Endodermal cell (in vitro differentiated cells): ENCODE results near the gene PTCRA. TPM values are rescaled to one million over a fixed set of nuclear protein-coding genes. Genes with fewer than 3 reads are reported as not detected.
"Not testable (repeated sequence)": the region's sequence is repeated elsewhere in the genome, so short reads cannot be mapped to it uniquely, and the experiment has no call there.

Experiments used
- DNase-seq: peaks from one replicate; pipeline ENCODE4 v3.0.0-alpha.2; 2017
- H3K27ac ChIP-seq: 2 replicates; pipeline ENCODE4 v1.5.1; 2013; ENCODE audit warnings: mild to moderate bottlenecking, low read depth, low read length, moderate library complexity
- H3K27me3 ChIP-seq: 2 replicates; pipeline ENCODE4 v1.6.1; 2013; ENCODE audit warnings: mild to moderate bottlenecking, low read length, moderate library complexity; ENCODE audit not compliant: insufficient read depth, control insufficient read depth, poor library complexity, severe bottlenecking
- H3K36me3 ChIP-seq: 2 replicates; pipeline ENCODE4 v1.7.0; 2013; ENCODE audit warnings: mild to moderate bottlenecking, low read length, moderate library complexity; ENCODE audit not compliant: control insufficient read depth, insufficient read depth
- H3K4me1 ChIP-seq: one replicate; pipeline ENCODE4 v1.7.0; 2013; ENCODE audit warnings: low read length; ENCODE audit not compliant: control insufficient read depth, insufficient read depth
- H3K4me3 ChIP-seq: 2 replicates; pipeline ENCODE4 v1.5.1; 2013; ENCODE audit warnings: mild to moderate bottlenecking, low read length, moderate library complexity
- H3K9ac ChIP-seq: 2 replicates; pipeline ENCODE4 v1.6.1; 2013; ENCODE audit warnings: mild to moderate bottlenecking, low read length, moderate library complexity; ENCODE audit not compliant: poor library complexity, severe bottlenecking; ENCODE audit errors: extremely low read depth
- H3K9me3 ChIP-seq: 2 replicates; pipeline ENCODE4 v1.6.1; 2013; ENCODE audit warnings: mild to moderate bottlenecking, low read length, moderate library complexity; ENCODE audit not compliant: control insufficient read depth
- H3K27ac Mint-ChIP-seq: 2 replicates; pipeline ENCODE4 v1.8.0; 2020; ENCODE audit warnings: mixed read lengths
- H3K27me3 Mint-ChIP-seq: 2 replicates; pipeline ENCODE4 v1.8.0; 2021; ENCODE audit warnings: mild to moderate bottlenecking, mixed read lengths; ENCODE audit not compliant: insufficient read depth
- H3K36me3 Mint-ChIP-seq: 2 replicates; pipeline ENCODE4 v1.8.0; 2020; ENCODE audit warnings: low read depth, mixed read lengths
- H3K4me1 Mint-ChIP-seq: 2 replicates; pipeline ENCODE4 v1.8.0; 2020; ENCODE audit warnings: mixed read lengths
- H3K4me3 Mint-ChIP-seq: 2 replicates; pipeline ENCODE4 v1.8.0; 2020; ENCODE audit warnings: mild to moderate bottlenecking, moderate library complexity, mixed read lengths
- H3K9me3 Mint-ChIP-seq: 2 replicates; pipeline ENCODE4 v1.8.0; 2020; ENCODE audit warnings: mild to moderate bottlenecking, mixed read lengths
- WGBS, 2 experiments: methylation state at CpG; one replicate each; pipeline versions ENCODE4 v1.1.5 to v1.1.7; 2013; ENCODE audit warnings: missing lambda C conversion rate in 2 of 2, mixed read lengths in 1 of 2; ENCODE audit not compliant: insufficient coverage in 1 of 2, insufficient read length in 1 of 2; 5-methylcytosine and 5-hydroxymethylcytosine counted together
- total RNA-seq, 2 donors: library from RNA; stranded (reverse); fragmentation: NEBNext Ultra II Directional in 1 of 2; extraction: Animal tissue kit (Norgen Biotek cat#: 25700) in 1 of 2; gene quantifications; 2 replicates in 1 of 2; 3 replicates in 1 of 2; pipeline ENCODE4 v1.2.1, GENCODE V29; 2021
- TF ChIP-seq, protein P1 (sequence below): fragments of 200-600 bp; sonication (generic); conservative IDR thresholded peaks from 2 replicates; pipeline ENCODE4 v1.5.0; 2021; ENCODE audit warnings: antibody characterized with exemption, mild to moderate bottlenecking

The PTCRA gene
- total RNA-seq, 2 donors from 2014 or later = not detected

DNA sequence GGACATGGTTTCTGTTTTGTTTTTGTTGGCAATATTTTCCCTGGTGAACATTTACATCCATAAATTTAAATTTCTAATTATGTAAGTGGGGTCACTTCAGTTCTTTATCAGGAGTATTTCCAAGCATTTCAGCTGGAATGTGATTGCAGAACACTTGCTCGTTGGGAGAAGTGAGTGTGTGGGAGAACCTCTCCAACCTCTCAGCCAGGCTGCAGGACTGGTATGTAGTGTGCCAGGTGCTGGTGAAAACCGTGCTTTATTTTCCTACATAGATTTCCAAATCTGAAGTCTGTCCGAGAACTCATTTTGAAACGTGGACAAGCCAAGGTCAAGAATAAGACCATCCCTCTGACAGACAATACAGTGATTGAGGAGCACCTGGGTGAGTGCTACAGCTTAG lies 30.2 kb upstream of the PTCRA start:
- no peak for DNase-seq
- Histone ChIP-seq H3K4me3 (no peak overlapping the region), H3K27ac (no peak overlapping the region), H3K4me1 (no peaks in the 10 kb centered on the region), H3K9ac (no peak overlapping the region), H3K36me3 (peaks cover 45% of the 10 kb centered on the region), H3K9me3 (no peaks in the 10 kb centered on the region), H3K27me3 (no peaks in the 10 kb centered on the region)
- H3K27ac Mint-ChIP-seq = peak overlapping the region; percentile 16
- H3K27me3 Mint-ChIP-seq = peaks cover 2% of the 10 kb centered on the region
- no peak overlapping the region for H3K4me3 Mint-ChIP-seq
- no peaks in the 10 kb centered on the region for H3K9me3 Mint-ChIP-seq
- WGBS, 2 experiments = 93 to 100% methylated on average over 4 of the region's 4 CpGs
- H3K4me1 Mint-ChIP-seq = no peaks in the 10 kb centered on the region
- H3K36me3 Mint-ChIP-seq = peaks cover 55% of the 10 kb centered on the region
- TF ChIP-seq, protein P1, sequence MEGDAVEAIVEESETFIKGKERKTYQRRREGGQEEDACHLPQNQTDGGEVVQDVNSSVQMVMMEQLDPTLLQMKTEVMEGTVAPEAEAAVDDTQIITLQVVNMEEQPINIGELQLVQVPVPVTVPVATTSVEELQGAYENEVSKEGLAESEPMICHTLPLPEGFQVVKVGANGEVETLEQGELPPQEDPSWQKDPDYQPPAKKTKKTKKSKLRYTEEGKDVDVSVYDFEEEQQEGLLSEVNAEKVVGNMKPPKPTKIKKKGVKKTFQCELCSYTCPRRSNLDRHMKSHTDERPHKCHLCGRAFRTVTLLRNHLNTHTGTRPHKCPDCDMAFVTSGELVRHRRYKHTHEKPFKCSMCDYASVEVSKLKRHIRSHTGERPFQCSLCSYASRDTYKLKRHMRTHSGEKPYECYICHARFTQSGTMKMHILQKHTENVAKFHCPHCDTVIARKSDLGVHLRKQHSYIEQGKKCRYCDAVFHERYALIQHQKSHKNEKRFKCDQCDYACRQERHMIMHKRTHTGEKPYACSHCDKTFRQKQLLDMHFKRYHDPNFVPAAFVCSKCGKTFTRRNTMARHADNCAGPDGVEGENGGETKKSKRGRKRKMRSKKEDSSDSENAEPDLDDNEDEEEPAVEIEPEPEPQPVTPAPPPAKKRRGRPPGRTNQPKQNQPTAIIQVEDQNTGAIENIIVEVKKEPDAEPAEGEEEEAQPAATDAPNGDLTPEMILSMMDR = no peak

DNA sequence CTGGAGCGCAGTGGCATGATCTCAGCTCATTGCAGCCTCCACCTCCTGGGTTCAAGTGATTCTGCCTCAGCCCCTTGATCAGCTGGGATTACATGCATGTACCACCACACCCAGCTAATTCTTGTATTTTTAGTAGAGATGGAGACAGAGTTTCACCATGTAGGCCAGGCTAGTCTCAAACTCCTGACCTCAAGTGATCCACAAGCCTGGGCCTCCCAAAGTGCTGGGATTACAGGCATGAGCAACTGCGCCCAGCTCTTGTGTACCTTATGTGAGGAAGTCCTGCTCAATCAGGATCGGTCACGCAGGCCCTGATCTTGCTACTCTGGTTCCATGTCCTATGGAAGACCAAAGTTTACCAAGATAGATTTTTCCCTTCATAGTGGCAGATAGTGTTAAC lies 27.7 kb upstream of the PTCRA start:
- peaks cover 50% of the 10 kb centered on the region for H3K36me3 Mint-ChIP-seq
- not testable (repeated sequence) for H3K27me3 Mint-ChIP-seq, H3K4me1 Mint-ChIP-seq, H3K27ac ChIP-seq, H3K27me3 ChIP-seq, H3K9me3 ChIP-seq, H3K27ac Mint-ChIP-seq, DNase-seq, H3K4me1 ChIP-seq, H3K9me3 Mint-ChIP-seq, H3K4me3 Mint-ChIP-seq, H3K4me3 ChIP-seq, H3K9ac ChIP-seq
- peaks cover 37% of the 10 kb centered on the region for H3K36me3 ChIP-seq
- WGBS, 2 experiments = 98 to 100% methylated on average over 3 to 4 of the region's 4 CpGs

DNA sequence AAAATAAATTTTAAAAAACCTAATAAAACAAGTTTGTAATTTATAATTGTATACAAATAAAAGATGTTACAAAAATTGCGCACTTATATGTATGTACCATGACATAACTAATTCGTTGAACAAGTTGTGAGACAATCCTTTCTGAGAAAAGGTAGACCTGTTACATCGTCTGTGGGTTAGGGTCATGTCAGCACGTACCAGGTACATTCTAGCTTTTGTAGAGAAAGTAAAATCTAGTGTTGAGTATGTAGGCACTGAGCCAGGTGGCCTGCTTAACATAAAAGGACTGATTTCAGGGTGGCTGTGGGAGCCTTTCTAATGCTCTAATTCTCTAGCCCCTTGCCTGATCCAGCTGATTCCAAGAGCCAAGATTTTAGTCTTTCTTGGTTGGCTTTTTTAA lies 26.0 kb upstream of the PTCRA start:
- H3K27me3 Mint-ChIP-seq = peaks cover 3% of the 10 kb centered on the region
- peak overlapping the region; percentile 88 for H3K4me3 Mint-ChIP-seq
- Histone ChIP-seq H3K27me3 (no peaks in the 10 kb centered on the region), H3K36me3 (peaks cover 21% of the 10 kb centered on the region), H3K27ac (peak overlapping the region; percentile 84), H3K9ac (peak overlapping the region; percentile 83), H3K9me3 (no peaks in the 10 kb centered on the region), H3K4me3 (peak overlapping the region; percentile 88), H3K4me1 (peaks cover 4% of the 10 kb centered on the region)
- no peak for DNase-seq
- H3K36me3 Mint-ChIP-seq = peaks cover 33% of the 10 kb centered on the region
- TF ChIP-seq, protein P1 = no peak
- no peaks in the 10 kb centered on the region for H3K9me3 Mint-ChIP-seq
- H3K27ac Mint-ChIP-seq = peak overlapping the region; percentile 97
- H3K4me1 Mint-ChIP-seq = peaks cover 8% of the 10 kb centered on the region
- 56 to 72% methylated on average over 3 to 4 of the region's 4 CpGs for WGBS, 2 experiments
